ENCODE measurements around the gene TAF4.

The TAF4 gene

DNA sequence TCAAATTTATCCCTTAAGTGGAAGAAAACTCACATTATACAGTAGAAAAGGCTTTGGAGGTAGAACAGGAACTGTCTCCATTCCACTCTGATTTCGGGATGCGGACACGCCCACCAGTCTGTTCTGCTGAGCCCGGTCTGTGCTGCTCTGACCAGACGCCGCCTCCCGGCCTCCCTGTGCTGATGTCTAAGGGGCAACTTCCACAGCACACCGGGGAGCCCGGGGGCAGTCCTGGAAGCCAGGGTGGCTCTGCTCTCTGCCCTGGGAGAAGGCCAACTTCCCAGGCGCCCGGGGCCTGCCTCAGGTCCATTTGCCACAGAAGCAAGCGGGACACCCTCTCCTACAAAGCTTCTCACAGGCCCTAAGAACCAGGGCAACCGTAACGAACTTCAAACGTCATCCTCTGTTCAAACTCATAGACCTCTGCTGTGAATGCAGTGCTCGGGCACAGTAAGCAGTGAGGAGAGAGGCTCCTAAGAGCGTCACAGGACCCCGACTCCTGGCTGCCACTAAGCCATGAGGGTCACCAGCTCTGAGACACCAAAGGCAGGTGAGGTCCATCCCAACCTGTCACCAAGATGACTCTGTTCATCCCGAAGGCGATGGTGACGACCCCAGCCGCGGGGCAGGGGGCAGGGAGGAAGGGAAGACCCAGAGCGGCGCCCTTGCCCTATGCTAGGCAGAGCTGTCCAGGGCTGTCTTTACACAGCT, 5.6 kb downstream of the TAF4 start:
- H3K9me2 ChIP-seq (replicated peaks; ENCODE audit: insufficient read depth, low read length), result no peaks in the 10 kb centered on the region
- no peaks in the 10 kb centered on the region for H3K36me3 ChIP-seq (ENCODE audit: low read length)
- H3K27me3 ChIP-seq (ENCODE audit: low read length), result no peaks in the 10 kb centered on the region
- no peak overlapping the region for H3K4me2 ChIP-seq (ENCODE audit: low read depth, low read length, poor library complexity, severe bottlenecking)
- H3K9ac ChIP-seq (ENCODE audit: low read length), result no peak overlapping the region
- no peaks in the 10 kb centered on the region for H3F3A ChIP-seq (ENCODE audit: insufficient read depth)
- H4K20me1 ChIP-seq (ENCODE audit: low read depth, low read length), result no peaks in the 10 kb centered on the region
- no peak overlapping the region for H3K4me3 ChIP-seq (ENCODE audit: insufficient read depth, low read length, poor library complexity, severe bottlenecking)
- H3K27ac ChIP-seq (ENCODE audit: low read depth, low read length), result no peak overlapping the region
- no peaks in the 10 kb centered on the region for H3K9me3 ChIP-seq (ENCODE audit: insufficient read depth, low read length)
- peaks cover 76% of the 10 kb centered on the region for H3K79me2 ChIP-seq (ENCODE audit: insufficient read depth, low read length)
- H2AFZ ChIP-seq (ENCODE audit: low read depth, low read length, severe bottlenecking), result no peak overlapping the region
- TF ChIP-seq, protein P1, sequence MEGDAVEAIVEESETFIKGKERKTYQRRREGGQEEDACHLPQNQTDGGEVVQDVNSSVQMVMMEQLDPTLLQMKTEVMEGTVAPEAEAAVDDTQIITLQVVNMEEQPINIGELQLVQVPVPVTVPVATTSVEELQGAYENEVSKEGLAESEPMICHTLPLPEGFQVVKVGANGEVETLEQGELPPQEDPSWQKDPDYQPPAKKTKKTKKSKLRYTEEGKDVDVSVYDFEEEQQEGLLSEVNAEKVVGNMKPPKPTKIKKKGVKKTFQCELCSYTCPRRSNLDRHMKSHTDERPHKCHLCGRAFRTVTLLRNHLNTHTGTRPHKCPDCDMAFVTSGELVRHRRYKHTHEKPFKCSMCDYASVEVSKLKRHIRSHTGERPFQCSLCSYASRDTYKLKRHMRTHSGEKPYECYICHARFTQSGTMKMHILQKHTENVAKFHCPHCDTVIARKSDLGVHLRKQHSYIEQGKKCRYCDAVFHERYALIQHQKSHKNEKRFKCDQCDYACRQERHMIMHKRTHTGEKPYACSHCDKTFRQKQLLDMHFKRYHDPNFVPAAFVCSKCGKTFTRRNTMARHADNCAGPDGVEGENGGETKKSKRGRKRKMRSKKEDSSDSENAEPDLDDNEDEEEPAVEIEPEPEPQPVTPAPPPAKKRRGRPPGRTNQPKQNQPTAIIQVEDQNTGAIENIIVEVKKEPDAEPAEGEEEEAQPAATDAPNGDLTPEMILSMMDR (IDR thresholded peaks at IDR 0.05; ENCODE audit: insufficient read depth, low read length, poor library complexity, severe bottlenecking), result no peak
- no peak for TF ChIP-seq EZH2phosphoT487 (conservative IDR thresholded peaks at IDR 0.05; ENCODE audit: low read length)

DNA sequence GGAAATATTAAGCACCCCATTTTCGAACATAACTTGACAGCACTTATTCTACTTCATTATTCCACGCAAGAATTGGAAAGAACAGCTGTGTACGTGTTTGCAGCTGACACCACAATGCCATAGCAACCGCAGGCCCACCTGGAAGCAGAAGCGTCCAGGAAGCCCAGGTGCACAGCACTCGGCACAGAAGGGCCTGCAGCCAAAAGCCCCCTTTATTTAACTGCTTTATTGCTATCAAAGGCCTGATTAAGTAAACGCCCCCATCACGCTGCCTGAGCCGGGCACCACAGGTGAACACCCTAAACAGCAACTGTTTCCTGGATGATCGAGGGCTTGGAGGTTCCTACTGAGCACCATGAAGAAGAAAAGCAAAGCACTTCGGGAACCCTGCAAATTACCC, 6.3 kb downstream of the TAF4 start:
- Histone ChIP-seq H3K9ac (ENCODE audit: low read length) (no peak overlapping the region), H3K27me3 (ENCODE audit: low read length) (no peaks in the 10 kb centered on the region), H3K27ac (ENCODE audit: low read depth, low read length) (no peak overlapping the region), H3K4me2 (ENCODE audit: low read depth, low read length, poor library complexity, severe bottlenecking) (no peak overlapping the region), H3K79me2 (ENCODE audit: insufficient read depth, low read length) (peaks cover 79% of the 10 kb centered on the region), H3K4me3 (ENCODE audit: insufficient read depth, low read length, poor library complexity, severe bottlenecking) (no peak overlapping the region), H3K36me3 (ENCODE audit: low read length) (no peaks in the 10 kb centered on the region), H4K20me1 (ENCODE audit: low read depth, low read length) (no peaks in the 10 kb centered on the region), H3K9me3 (ENCODE audit: insufficient read depth, low read length) (no peaks in the 10 kb centered on the region), H3K9me2 (replicated peaks; ENCODE audit: insufficient read depth, low read length) (no peaks in the 10 kb centered on the region), H2AFZ (ENCODE audit: low read depth, low read length, severe bottlenecking) (no peak overlapping the region), H3F3A (ENCODE audit: insufficient read depth) (no peaks in the 10 kb centered on the region)
- TF ChIP-seq EZH2phosphoT487 (conservative IDR thresholded peaks at IDR 0.05; ENCODE audit: low read length), result no peak
- TF ChIP-seq, protein P1 (IDR thresholded peaks at IDR 0.05; ENCODE audit: insufficient read depth, low read length, poor library complexity, severe bottlenecking), result no peak

DNA sequence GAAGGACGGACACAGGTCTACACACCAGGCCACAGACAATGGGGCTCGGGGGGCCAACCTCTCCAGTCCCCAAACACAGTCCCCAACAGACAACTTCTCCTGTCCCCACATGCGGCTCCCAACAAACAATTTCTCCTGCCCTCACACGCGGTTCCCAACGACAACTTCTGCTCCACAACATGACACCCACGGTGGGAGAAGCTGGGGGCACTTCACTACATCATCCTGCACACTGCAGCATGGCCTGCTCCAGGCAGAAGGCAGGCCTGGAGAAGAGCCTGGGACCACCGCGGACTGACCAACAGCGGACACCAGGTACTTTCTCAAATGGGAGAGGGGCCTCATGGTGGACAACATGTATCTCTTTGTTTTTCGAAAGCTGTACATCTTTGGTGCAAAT, 6.7 kb downstream of the TAF4 start:
- TF ChIP-seq EZH2phosphoT487 (conservative IDR thresholded peaks at IDR 0.05; ENCODE audit: low read length), result no peak
- TF ChIP-seq, protein P1 (IDR thresholded peaks at IDR 0.05; ENCODE audit: insufficient read depth, low read length, poor library complexity, severe bottlenecking), result no peak
- Histone ChIP-seq H3F3A (ENCODE audit: insufficient read depth) (no peaks in the 10 kb centered on the region), H3K9me3 (ENCODE audit: insufficient read depth, low read length) (no peaks in the 10 kb centered on the region), H3K9me2 (replicated peaks; ENCODE audit: insufficient read depth, low read length) (no peaks in the 10 kb centered on the region), H4K20me1 (ENCODE audit: low read depth, low read length) (no peaks in the 10 kb centered on the region), H3K4me2 (ENCODE audit: low read depth, low read length, poor library complexity, severe bottlenecking) (no peak overlapping the region), H3K36me3 (ENCODE audit: low read length) (no peaks in the 10 kb centered on the region), H3K9ac (ENCODE audit: low read length) (no peak overlapping the region), H2AFZ (ENCODE audit: low read depth, low read length, severe bottlenecking) (no peak overlapping the region), H3K27me3 (ENCODE audit: low read length) (no peaks in the 10 kb centered on the region), H3K79me2 (ENCODE audit: insufficient read depth, low read length) (peaks cover 81% of the 10 kb centered on the region), H3K27ac (ENCODE audit: low read depth, low read length) (no peak overlapping the region), H3K4me3 (ENCODE audit: insufficient read depth, low read length, poor library complexity, severe bottlenecking) (no peak overlapping the region)
